Measurements from ENCODE around the gene CALCR. TPM values are rescaled to one million over a fixed set of nuclear protein-coding genes. Genes with fewer than 3 reads are reported as not detected.
"Not testable (repeated sequence)": the region's sequence is repeated elsewhere in the genome, so short reads cannot be mapped to it uniquely, and the experiment has no call there.

The CALCR gene
- total RNA-seq, 2 donors from 2014 or later, result not detected

- Mint-ChIP-seq H3K36me3 (ENCODE audit: low read depth) (no peaks in the 10 kb centered on the region), H3K27me3 (no peaks in the 10 kb centered on the region), H3K4me3 (no peak overlapping the region), H3K9me3 (no peaks in the 10 kb centered on the region), H3K27ac (no peak overlapping the region), H3K4me1 (no peaks in the 10 kb centered on the region)
- ATAC-seq (replicated peaks), result no peak
These were observed 36.5 kb downstream of the CALCR start for GRCh38 chr7:93538061-93538460.

GRCh38 chr7:93535616-93536015 lies 38.9 kb downstream of the CALCR start:
- Mint-ChIP-seq H3K27me3 (no peaks in the 10 kb centered on the region), H3K4me3 (no peak overlapping the region), H3K9me3 (no peaks in the 10 kb centered on the region), H3K36me3 (ENCODE audit: low read depth) (no peaks in the 10 kb centered on the region), H3K27ac (no peak overlapping the region), H3K4me1 (no peaks in the 10 kb centered on the region)
- no peak for ATAC-seq (replicated peaks)

GRCh38 chr7:93530701-93531100 lies 43.8 kb downstream of the CALCR start:
- H3K27me3 Mint-ChIP-seq, result no peaks in the 10 kb centered on the region
- no peaks in the 10 kb centered on the region for H3K4me1 Mint-ChIP-seq
- no peak overlapping the region for H3K4me3 Mint-ChIP-seq
- H3K9me3 Mint-ChIP-seq, result no peaks in the 10 kb centered on the region
- H3K27ac Mint-ChIP-seq, result no peak overlapping the region
- H3K36me3 Mint-ChIP-seq (ENCODE audit: low read depth), result no peaks in the 10 kb centered on the region
- ATAC-seq (replicated peaks), result no peak

- H3K4me1 Mint-ChIP-seq, result no peaks in the 10 kb centered on the region
- H3K27me3 Mint-ChIP-seq, result no peaks in the 10 kb centered on the region
- ATAC-seq (replicated peaks), result no peak
- no peaks in the 10 kb centered on the region for H3K36me3 Mint-ChIP-seq (ENCODE audit: low read depth)
- no peak overlapping the region for H3K27ac Mint-ChIP-seq
- no peak overlapping the region for H3K4me3 Mint-ChIP-seq
- H3K9me3 Mint-ChIP-seq, result no peaks in the 10 kb centered on the region
These were observed 57.7 kb downstream of the CALCR start for GRCh38 chr7:93516834-93517233.

GRCh38 chr7:93515144-93515543 lies 59.4 kb downstream of the CALCR start:
- Mint-ChIP-seq H3K4me1 (no peaks in the 10 kb centered on the region), H3K27ac (no peak overlapping the region), H3K36me3 (ENCODE audit: low read depth) (no peaks in the 10 kb centered on the region), H3K9me3 (no peaks in the 10 kb centered on the region), H3K4me3 (no peak overlapping the region), H3K27me3 (no peaks in the 10 kb centered on the region)
- ATAC-seq (replicated peaks), result no peak

GRCh38 chr7:93509303-93509702 lies 65.2 kb downstream of the CALCR start:
- Mint-ChIP-seq H3K36me3 (ENCODE audit: low read depth) (no peaks in the 10 kb centered on the region), H3K27ac (no peak overlapping the region), H3K9me3 (no peaks in the 10 kb centered on the region), H3K4me3 (no peak overlapping the region), H3K27me3 (peaks cover 4% of the 10 kb centered on the region), H3K4me1 (no peaks in the 10 kb centered on the region)
- no peak for ATAC-seq (replicated peaks)

GRCh38 chr7:93503088-93503487 lies 71.4 kb downstream of the CALCR start:
- Mint-ChIP-seq H3K27me3 (peaks cover 4% of the 10 kb centered on the region), H3K4me1 (no peaks in the 10 kb centered on the region), H3K27ac (no peak overlapping the region), H3K36me3 (ENCODE audit: low read depth) (no peaks in the 10 kb centered on the region), H3K9me3 (no peaks in the 10 kb centered on the region), H3K4me3 (no peak overlapping the region)
- no peak for ATAC-seq (replicated peaks)

- peaks cover 17% of the 10 kb centered on the region for H3K9me3 Mint-ChIP-seq
- not testable (repeated sequence) for ATAC-seq (replicated peaks); H3K27me3 Mint-ChIP-seq; H3K4me1 Mint-ChIP-seq; H3K27ac Mint-ChIP-seq; H3K4me3 Mint-ChIP-seq; H3K36me3 Mint-ChIP-seq (ENCODE audit: low read depth)
These were observed 82.7 kb downstream of the CALCR start for GRCh38 chr7:93491860-93492259.

GRCh38 chr7:93476491-93477344 lies 97.8 kb downstream of the CALCR start:
- H3K4me1 Mint-ChIP-seq, result no peaks in the 10 kb centered on the region
- no peaks in the 10 kb centered on the region for H3K27me3 Mint-ChIP-seq
- no peaks in the 10 kb centered on the region for H3K36me3 Mint-ChIP-seq (ENCODE audit: low read depth)
- H3K4me3 Mint-ChIP-seq, result no peak overlapping the region
- H3K27ac Mint-ChIP-seq, result no peak overlapping the region
- no peaks in the 10 kb centered on the region for H3K9me3 Mint-ChIP-seq
- ATAC-seq (replicated peaks), result no peak

GRCh38 chr7:93475811-93476210 lies 98.7 kb downstream of the CALCR start:
- Mint-ChIP-seq H3K9me3 (no peaks in the 10 kb centered on the region), H3K4me1 (no peaks in the 10 kb centered on the region), H3K27me3 (no peaks in the 10 kb centered on the region), H3K27ac (no peak overlapping the region), H3K36me3 (ENCODE audit: low read depth) (no peaks in the 10 kb centered on the region), H3K4me3 (no peak overlapping the region)
- no peak for ATAC-seq (replicated peaks)

- H3K27ac Mint-ChIP-seq, result no peak overlapping the region
- H3K4me3 Mint-ChIP-seq, result no peak overlapping the region
- H3K36me3 Mint-ChIP-seq (ENCODE audit: low read depth), result no peaks in the 10 kb centered on the region
- ATAC-seq (replicated peaks), result no peak
- no peaks in the 10 kb centered on the region for H3K4me1 Mint-ChIP-seq
- H3K9me3 Mint-ChIP-seq, result no peaks in the 10 kb centered on the region
- H3K27me3 Mint-ChIP-seq, result peaks cover 5% of the 10 kb centered on the region
These were observed 103.1 kb downstream of the CALCR start for GRCh38 chr7:93471456-93471855.

GRCh38 chr7:93463764-93464163 lies 110.8 kb downstream of the CALCR start:
- H3K27ac Mint-ChIP-seq, result no peak overlapping the region
- H3K4me1 Mint-ChIP-seq, result no peaks in the 10 kb centered on the region
- ATAC-seq (replicated peaks), result no peak
- H3K36me3 Mint-ChIP-seq (ENCODE audit: low read depth), result no peaks in the 10 kb centered on the region
- peaks cover 3% of the 10 kb centered on the region for H3K27me3 Mint-ChIP-seq
- no peaks in the 10 kb centered on the region for H3K9me3 Mint-ChIP-seq
- H3K4me3 Mint-ChIP-seq, result no peak overlapping the region

- H3K9me3 Mint-ChIP-seq, result no peaks in the 10 kb centered on the region
- H3K27me3 Mint-ChIP-seq, result peaks cover 3% of the 10 kb centered on the region
- H3K36me3 Mint-ChIP-seq (ENCODE audit: low read depth), result no peaks in the 10 kb centered on the region
- no peak overlapping the region for H3K4me3 Mint-ChIP-seq
- ATAC-seq (replicated peaks), result no peak
- H3K4me1 Mint-ChIP-seq, result no peaks in the 10 kb centered on the region
- H3K27ac Mint-ChIP-seq, result no peak overlapping the region
These were observed 113.2 kb downstream of the CALCR start for GRCh38 chr7:93461350-93461749.

GRCh38 chr7:93453262-93453661 lies 121.3 kb downstream of the CALCR start:
- Mint-ChIP-seq H3K27me3 (peaks cover 15% of the 10 kb centered on the region), H3K4me1 (no peaks in the 10 kb centered on the region), H3K9me3 (no peaks in the 10 kb centered on the region), H3K4me3 (no peak overlapping the region), H3K27ac (no peak overlapping the region), H3K36me3 (ENCODE audit: low read depth) (no peaks in the 10 kb centered on the region)
- ATAC-seq (replicated peaks), result no peak

GRCh38 chr7:93448176-93448575 lies 126.3 kb downstream of the CALCR start:
- no peaks in the 10 kb centered on the region for H3K36me3 Mint-ChIP-seq (ENCODE audit: low read depth)
- H3K4me1 Mint-ChIP-seq, result no peaks in the 10 kb centered on the region
- no peak for ATAC-seq (replicated peaks)
- H3K4me3 Mint-ChIP-seq, result no peak overlapping the region
- H3K27me3 Mint-ChIP-seq, result peaks cover 14% of the 10 kb centered on the region
- no peaks in the 10 kb centered on the region for H3K9me3 Mint-ChIP-seq
- H3K27ac Mint-ChIP-seq, result no peak overlapping the region
